ENCODE results near the gene PARD3.
A peak's percentile ranks its signal among the peaks of the same experiment; 100 is the strongest.
"Not testable (repeated sequence)": the region's sequence is repeated elsewhere in the genome, so short reads cannot be mapped to it uniquely, and the experiment has no call there.

PARD3 gene

GRCh38 chr10:34795334-34795733, 19.8 kb downstream of the PARD3 start:
- no peak for FAIRE-seq

GRCh38 chr10:34794835-34795234, 20.3 kb downstream of the PARD3 start:
- no peak for FAIRE-seq

GRCh38 chr10:34793581-34793980, 21.5 kb downstream of the PARD3 start:
- not testable (repeated sequence) for FAIRE-seq

GRCh38 chr10:34792881-34793280, 22.2 kb downstream of the PARD3 start:
- no peak for FAIRE-seq

- no peak for FAIRE-seq
Observed at GRCh38 chr10:34791947-34792346, 23.1 kb downstream of the PARD3 start.

- no peak for FAIRE-seq
Observed at GRCh38 chr10:34791228-34791627, 23.9 kb downstream of the PARD3 start.

GRCh38 chr10:34789966-34790506, 25.1 kb downstream of the PARD3 start:
- no peak for FAIRE-seq

GRCh38 chr10:34786464-34786863, 28.6 kb downstream of the PARD3 start:
- FAIRE-seq = no peak

GRCh38 chr10:34781711-34782110, 33.4 kb downstream of the PARD3 start:
- no peak for FAIRE-seq

GRCh38 chr10:34780818-34781380, 34.2 kb downstream of the PARD3 start:
- peak; percentile 90 for FAIRE-seq

- FAIRE-seq = no peak
Observed at GRCh38 chr10:34778237-34778636, 36.9 kb downstream of the PARD3 start.

- no peak for FAIRE-seq
Observed at GRCh38 chr10:34776090-34776690, 38.9 kb downstream of the PARD3 start.

- FAIRE-seq = no peak
Observed at GRCh38 chr10:34775044-34775637, 40.0 kb downstream of the PARD3 start.

- FAIRE-seq = no peak
Observed at GRCh38 chr10:34773636-34774630, 41.2 kb downstream of the PARD3 start.

- FAIRE-seq = no peak
Observed at GRCh38 chr10:34771525-34771924, 43.6 kb downstream of the PARD3 start.

- FAIRE-seq = no peak
Observed at GRCh38 chr10:34771106-34771505, 44.0 kb downstream of the PARD3 start.

- no peak for FAIRE-seq
Observed at GRCh38 chr10:34769899-34770298, 45.2 kb downstream of the PARD3 start.

- no peak for FAIRE-seq
Observed at GRCh38 chr10:34768972-34769330, 46.1 kb downstream of the PARD3 start.

GRCh38 chr10:34768261-34768971, 46.7 kb downstream of the PARD3 start:
- no peak for FAIRE-seq

- no peak for FAIRE-seq
Observed at GRCh38 chr10:34766811-34767494, 48.1 kb downstream of the PARD3 start.

GRCh38 chr10:34766266-34766600, 48.9 kb downstream of the PARD3 start:
- no peak for FAIRE-seq

- FAIRE-seq = no peak
Observed at GRCh38 chr10:34764472-34764946, 50.6 kb downstream of the PARD3 start.
